Measurements from ENCODE around the gene GZMM.
A peak's percentile ranks its signal among the peaks of the same experiment; 100 is the strongest.

The GZMM gene

GRCh38 chr19:566844-567243, 23.0 kb downstream of the GZMM start:
- no peak for DNase-seq (ENCODE audit: low read depth in 3 of 3)

GRCh38 chr19:567296-567900, 23.5 kb downstream of the GZMM start:
- DNase-seq (ENCODE audit: low read depth in 3 of 3): no peak

GRCh38 chr19:570251-570686, 26.4 kb downstream of the GZMM start:
- no peak for DNase-seq (ENCODE audit: low read depth in 3 of 3)

GRCh38 chr19:570937-571565, 27.2 kb downstream of the GZMM start:
- peak in 2 of 3 experiments; percentile 22 to 40 for DNase-seq (ENCODE audit: low read depth in 3 of 3)

DNA sequence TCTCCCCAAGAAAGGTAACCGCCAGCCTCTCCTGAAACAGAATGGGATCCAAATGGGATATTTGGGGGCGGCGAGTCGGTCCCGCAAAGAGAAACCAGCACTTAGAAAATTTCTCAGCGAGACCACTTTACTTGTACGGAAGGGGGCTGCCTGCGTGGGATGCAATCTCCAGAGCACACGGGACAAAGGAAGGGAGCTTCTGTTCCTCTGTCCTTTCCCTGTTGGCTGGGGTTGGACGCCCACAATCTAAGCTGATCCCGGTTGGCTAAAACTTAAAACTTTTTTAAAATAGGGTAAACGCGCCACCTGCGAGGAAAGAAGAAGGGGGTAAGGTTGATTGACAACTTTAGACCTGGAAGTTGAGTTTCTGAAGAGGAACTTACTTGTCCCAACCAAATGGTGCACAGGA, 27.7 kb downstream of the GZMM start:
- no peak for DNase-seq (ENCODE audit: low read depth in 3 of 3)

DNA sequence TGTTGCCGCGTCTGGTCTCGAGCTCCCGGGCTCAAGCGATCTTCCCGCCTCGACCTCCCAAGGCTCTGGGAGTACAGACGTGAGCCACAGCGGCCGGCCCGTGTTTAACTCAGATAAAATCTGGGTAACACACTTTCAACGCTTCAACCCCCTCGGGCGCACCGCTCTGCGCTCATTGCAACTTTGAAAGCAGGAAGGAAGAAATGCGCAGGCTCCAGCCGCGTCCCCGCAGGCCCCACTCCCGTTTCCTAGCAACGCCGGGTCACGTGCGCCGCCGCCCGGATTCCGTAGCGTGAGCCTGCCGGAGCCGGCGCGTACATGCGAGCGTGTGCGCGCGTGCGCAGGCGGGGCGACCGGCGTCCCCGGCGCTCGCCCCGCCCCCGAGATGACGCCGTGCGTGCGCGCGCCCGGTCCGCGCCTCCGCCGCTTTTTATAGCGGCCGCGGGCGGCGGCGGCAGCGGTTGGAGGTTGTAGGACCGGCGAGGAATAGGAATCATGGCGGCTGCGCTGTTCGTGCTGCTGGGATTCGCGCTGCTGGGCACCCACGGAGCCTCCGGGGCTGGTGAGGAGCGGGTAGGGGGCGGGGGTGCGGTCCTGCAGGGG, 28.4 kb downstream of the GZMM start, which contains the start of gene BSG:
TSS of gene BSG (plus strand) at position 457 of the 603 bp plus-strand sequence. CDS start at position 496, 39 bp downstream.
- DNase-seq (ENCODE audit: low read depth in 3 of 3): peak; percentile 97 to 98 (median 97)

DNA sequence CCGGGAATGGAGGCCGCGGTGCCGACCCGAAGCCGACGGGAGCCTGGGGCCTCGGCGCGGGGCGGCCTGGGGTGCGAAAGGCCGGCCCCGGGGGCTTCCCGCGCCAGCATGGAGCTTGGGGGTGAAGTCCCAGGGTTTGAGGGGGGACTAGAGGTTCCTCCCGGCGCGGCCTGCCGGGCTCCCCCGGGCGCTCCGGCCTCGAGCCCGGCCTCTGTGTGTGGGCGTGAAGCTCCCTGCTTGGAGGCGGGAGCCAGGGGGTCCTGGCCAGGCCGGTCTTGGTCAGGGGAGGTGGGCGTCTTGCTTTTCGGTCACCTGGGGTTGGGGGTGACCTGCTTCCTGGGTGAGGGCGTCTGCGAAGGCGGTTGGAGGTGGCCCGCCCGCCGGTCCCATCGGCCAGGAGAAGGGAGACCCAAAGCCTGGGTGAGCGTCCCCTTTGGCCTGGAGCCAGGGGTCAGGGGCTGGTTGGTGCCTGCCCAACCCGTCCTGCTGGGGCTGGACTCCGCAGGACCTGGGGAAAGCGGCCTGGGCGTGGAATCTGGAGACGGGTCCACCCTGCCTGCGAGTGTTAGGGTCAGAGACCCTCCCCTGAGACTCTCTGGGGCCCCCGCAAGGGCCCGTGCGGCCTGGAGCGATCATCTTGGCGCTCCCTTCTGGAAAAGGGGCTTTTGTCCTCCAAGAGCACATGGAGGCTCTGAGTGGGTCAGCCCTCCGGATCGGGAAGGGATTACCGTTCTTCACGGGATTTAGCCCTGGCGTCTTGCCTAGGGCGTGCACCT, 29.1 kb downstream of the GZMM start:
- DNase-seq (ENCODE audit: low read depth in 3 of 3): no peak

- DNase-seq (ENCODE audit: low read depth in 3 of 3): no peak
These were observed 29.6 kb downstream of the GZMM start for GRCh38 chr19:573519-573825.

GRCh38 chr19:574658-575526, 31.0 kb downstream of the GZMM start:
- DNase-seq (ENCODE audit: low read depth in 3 of 3): no peak

DNA sequence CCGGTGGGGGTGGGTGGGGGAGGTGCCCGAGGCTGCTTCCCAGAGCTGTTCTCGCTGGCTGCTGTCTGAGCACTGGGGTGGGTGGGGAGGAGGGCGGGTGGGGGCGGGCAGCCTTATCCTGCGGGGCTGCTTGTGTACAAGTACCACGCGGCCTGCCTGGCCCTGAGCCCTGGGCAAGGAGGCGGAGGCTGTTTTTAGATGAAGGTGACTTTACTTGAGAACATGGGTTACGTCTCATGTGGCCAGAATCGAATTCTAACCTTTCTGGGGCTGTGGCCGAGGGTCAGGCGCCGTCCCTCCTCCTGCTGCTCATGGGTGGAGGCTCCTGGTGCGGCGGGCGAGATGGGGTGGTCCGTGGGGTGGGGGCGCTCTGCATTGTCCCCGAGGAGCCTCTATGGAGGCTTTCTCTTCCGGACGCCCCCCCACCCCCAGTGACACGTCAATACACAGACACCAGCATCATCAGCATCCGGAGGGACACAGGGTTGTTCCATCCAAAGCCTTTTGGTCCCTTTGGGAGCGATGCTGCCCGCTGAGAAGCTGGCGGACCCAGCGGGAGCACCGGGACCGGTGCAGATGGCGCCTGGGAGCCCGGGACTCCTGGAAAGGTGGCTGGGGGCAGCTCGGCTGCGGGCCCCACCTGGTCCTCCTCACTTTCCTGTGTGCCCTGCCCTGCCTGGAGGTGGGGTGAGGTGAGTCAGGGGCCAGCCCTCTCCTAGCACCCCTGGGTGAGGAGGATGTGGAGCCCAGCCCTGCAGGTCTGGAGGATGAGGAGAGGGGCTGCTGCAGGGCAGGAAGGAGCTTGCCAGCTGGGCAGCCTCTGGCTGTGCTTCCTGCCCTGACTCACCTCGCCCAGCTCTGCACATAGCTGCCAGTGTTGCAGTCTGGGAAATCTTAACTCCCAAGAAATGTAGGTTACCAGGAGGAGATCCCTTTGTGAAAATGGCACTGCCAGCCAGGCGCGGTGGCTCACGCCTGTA, 32.0 kb downstream of the GZMM start:
- no peak for DNase-seq (ENCODE audit: low read depth in 3 of 3)

GRCh38 chr19:576768-577438, 33.0 kb downstream of the GZMM start:
- DNase-seq (ENCODE audit: low read depth in 3 of 3): no peak

DNA sequence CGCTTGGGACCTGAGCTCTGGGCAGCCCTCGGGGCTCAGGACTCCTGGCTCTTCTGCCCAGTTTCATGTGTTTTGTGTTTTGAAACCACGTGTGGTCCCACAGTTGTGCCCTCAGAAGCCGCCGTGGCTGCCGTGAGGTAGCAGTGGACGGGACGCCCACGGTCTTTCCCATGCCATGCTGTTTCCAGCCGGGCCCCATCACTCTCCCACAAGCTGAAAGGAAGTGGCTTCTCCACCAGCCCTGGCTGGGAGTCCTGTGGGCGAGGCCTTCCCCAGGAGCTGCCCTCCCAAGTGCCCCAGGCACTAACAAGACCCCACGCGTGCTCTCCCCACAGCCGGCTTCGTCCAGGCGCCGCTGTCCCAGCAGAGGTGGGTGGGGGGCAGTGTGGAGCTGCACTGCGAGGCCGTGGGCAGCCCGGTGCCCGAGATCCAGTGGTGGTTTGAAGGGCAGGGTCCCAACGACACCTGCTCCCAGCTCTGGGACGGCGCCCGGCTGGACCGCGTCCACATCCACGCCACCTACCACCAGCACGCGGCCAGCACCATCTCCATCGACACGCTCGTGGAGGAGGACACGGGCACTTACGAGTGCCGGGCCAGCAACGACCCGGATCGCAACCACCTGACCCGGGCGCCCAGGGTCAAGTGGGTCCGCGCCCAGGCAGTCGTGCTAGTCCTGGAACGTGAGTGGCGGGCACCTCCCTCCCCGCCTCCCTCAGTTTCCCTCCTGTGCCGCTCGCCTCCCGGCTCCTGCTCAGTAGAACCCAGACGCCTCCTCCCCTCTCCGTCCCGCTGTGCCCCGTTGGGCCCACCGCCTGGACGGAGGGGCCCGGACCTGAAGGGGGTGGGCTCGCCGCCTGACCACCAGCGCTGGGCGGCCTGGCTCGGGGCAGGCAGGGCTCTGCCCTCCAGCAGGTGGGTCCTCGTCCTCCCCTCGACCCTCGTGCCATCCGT, 33.9 kb downstream of the GZMM start:
- DNase-seq (ENCODE audit: low read depth in 3 of 3): no peak

DNA sequence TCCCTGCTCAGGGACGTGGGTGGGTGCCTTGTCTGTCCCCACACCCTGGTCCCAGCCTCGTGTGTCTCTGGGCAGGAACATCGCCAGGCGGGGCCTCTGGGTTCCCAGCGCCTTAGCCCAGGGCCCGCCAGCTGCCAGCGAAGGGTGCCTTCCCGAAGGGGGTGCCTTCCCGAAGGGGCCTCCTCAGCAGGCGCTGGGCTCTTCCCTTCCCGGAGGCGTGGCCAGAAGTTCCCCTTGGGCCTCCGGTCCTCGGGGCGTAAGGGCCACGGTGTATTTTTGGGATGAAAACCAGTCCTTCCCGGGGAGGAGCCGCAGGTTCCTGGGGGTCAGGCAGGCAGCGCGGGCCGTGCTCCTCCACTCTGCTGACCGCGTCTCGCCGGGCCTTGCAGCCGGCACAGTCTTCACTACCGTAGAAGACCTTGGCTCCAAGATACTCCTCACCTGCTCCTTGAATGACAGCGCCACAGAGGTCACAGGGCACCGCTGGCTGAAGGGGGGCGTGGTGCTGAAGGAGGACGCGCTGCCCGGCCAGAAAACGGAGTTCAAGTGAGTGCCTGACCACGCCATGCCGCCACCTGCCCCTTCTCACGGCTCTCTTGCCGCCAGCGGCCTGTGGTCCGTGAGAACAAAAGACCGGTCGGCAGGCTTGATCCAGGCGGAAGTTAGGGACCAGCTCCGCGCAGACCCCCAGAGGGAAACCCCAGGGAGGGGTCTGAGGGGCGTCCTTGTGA, 35.4 kb downstream of the GZMM start:
- no peak for DNase-seq (ENCODE audit: low read depth in 3 of 3)

DNA sequence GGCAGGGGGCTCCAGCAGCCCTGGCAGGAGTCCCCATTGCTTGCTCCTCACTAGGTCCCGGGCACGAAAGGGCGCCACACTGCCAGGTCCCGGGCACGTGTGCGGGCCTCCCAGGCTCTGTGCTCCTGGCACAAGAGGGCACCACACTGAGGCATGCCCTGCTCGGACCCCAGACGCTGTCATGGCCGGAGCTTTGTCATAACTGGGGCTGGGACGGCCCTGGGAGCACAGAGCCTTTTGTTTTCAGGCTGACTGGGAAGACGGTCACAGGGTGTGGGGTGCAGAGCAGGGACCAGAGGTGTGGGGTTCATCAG, 35.9 kb downstream of the GZMM start:
- no peak for DNase-seq (ENCODE audit: low read depth in 3 of 3)

- no peak for DNase-seq (ENCODE audit: low read depth in 3 of 3)
These were observed 36.5 kb downstream of the GZMM start for GRCh38 chr19:580274-580835.

DNA sequence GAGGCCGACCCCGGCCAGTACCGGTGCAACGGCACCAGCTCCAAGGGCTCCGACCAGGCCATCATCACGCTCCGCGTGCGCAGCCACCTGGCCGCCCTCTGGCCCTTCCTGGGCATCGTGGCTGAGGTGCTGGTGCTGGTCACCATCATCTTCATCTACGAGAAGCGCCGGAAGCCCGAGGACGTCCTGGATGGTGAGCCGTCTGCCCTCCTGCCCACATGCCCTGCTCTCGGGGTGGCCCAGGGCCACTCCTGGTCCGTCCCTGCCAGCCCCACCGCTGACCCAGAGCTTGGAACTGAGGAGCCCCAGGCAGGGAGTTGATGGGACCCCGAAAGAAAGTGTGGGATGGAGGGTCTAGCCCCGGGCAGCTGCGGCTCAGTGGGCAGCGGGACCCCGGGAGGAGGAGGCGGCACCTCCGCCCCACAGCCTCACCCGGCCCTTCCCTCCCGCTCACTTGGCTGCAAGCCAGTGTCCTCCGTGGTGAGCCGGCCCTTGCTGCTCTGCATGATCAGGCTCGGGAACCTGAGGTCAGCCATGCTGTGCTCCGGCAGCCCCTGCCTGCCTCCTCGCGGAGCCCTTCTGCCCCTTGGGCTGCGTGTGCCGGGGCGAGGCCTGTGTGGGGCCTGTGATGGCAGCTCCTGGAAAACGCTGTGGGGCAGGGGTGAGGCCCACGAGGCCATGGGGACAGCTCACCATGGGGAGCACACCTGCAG, 37.7 kb downstream of the GZMM start:
- no peak for DNase-seq (ENCODE audit: low read depth in 3 of 3)

DNA sequence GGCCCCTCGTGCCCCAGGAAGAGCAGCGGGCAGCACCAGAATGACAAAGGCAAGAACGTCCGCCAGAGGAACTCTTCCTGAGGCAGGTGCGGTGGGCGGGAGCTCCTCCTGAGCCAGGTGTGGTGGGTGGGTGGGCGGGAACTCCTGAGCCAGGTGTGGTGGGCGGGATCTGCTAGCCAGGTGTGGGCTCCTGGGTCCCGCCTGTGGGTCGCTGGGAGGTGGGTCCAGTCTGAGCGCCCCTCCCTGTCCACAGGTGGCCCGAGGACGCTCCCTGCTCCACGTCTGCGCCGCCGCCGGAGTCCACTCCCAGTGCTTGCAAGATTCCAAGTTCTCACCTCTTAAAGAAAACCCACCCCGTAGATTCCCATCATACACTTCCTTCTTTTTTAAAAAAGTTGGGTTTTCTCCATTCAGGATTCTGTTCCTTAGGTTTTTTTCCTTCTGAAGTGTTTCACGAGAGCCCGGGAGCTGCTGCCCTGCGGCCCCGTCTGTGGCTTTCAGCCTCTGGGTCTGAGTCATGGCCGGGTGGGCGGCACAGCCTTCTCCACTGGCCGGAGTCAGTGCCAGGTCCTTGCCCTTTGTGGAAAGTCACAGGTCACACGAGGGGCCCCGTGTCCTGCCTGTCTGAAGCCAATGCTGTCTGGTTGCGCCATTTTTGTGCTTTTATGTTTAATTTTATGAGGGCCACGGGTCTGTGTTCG, 38.8 kb downstream of the GZMM start:
- DNase-seq (ENCODE audit: low read depth in 3 of 3): no peak
